Measurements from ENCODE around the gene TPGS2.
"Not testable (repeated sequence)": the region's sequence is repeated elsewhere in the genome, so short reads cannot be mapped to it uniquely, and the experiment has no call there.

DNA sequence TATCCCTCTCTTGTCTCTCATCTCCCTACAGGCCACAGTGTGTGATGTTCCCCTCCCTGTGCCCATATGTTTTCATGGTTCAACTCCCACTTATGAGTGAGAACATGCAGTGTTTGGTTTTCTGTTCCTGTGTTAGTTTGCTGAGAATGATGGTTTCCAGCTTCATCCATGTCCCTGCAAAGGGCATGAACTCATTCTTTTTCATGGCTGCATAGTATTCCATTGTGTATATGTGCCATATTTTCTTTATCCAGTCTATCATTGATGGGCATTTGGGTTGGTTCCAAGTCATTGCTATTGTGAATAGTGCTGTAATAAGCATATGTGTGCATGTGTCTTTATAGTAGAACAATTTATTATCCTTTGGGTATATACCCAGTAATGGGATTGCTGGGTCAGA lies 45.0 kb upstream of the TPGS2 start:
- not testable (repeated sequence) for TF ChIP-seq ZFP3 (CRISPR knock-in tag; IDR thresholded peaks at IDR 0.05); ZFP30 (CRISPR knock-in tag; IDR thresholded peaks at IDR 0.05); ESRRG (CRISPR knock-in tag; IDR thresholded peaks at IDR 0.05); ZC3H10 (CRISPR knock-in tag; IDR thresholded peaks at IDR 0.05); ISL1 (CRISPR knock-in tag; IDR thresholded peaks at IDR 0.05); BACH2 (CRISPR knock-in tag; IDR thresholded peaks at IDR 0.05; ENCODE audit: borderline replicate concordance); OSR1 (CRISPR knock-in tag; IDR thresholded peaks at IDR 0.05); ZNF70 (CRISPR knock-in tag; IDR thresholded peaks at IDR 0.05)
- TF ChIP-seq, protein P1, sequence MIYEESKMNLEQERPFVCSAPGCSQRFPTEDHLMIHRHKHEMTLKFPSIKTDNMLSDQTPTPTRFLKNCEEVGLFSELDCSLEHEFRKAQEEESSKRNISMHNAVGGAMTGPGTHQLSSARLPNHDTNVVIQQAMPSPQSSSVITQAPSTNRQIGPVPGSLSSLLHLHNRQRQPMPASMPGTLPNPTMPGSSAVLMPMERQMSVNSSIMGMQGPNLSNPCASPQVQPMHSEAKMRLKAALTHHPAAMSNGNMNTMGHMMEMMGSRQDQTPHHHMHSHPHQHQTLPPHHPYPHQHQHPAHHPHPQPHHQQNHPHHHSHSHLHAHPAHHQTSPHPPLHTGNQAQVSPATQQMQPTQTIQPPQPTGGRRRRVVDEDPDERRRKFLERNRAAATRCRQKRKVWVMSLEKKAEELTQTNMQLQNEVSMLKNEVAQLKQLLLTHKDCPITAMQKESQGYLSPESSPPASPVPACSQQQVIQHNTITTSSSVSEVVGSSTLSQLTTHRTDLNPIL (CRISPR knock-in tag; IDR thresholded peaks at IDR 0.05; ENCODE audit: low read depth): not testable (repeated sequence)
- TF ChIP-seq, protein P2, sequence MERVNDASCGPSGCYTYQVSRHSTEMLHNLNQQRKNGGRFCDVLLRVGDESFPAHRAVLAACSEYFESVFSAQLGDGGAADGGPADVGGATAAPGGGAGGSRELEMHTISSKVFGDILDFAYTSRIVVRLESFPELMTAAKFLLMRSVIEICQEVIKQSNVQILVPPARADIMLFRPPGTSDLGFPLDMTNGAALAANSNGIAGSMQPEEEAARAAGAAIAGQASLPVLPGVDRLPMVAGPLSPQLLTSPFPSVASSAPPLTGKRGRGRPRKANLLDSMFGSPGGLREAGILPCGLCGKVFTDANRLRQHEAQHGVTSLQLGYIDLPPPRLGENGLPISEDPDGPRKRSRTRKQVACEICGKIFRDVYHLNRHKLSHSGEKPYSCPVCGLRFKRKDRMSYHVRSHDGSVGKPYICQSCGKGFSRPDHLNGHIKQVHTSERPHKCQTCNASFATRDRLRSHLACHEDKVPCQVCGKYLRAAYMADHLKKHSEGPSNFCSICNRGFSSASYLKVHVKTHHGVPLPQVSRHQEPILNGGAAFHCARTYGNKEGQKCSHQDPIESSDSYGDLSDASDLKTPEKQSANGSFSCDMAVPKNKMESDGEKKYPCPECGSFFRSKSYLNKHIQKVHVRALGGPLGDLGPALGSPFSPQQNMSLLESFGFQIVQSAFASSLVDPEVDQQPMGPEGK (CRISPR knock-in tag; IDR thresholded peaks at IDR 0.05; ENCODE audit: borderline replicate concordance): not testable (repeated sequence)
- TF ChIP-seq, protein P3, sequence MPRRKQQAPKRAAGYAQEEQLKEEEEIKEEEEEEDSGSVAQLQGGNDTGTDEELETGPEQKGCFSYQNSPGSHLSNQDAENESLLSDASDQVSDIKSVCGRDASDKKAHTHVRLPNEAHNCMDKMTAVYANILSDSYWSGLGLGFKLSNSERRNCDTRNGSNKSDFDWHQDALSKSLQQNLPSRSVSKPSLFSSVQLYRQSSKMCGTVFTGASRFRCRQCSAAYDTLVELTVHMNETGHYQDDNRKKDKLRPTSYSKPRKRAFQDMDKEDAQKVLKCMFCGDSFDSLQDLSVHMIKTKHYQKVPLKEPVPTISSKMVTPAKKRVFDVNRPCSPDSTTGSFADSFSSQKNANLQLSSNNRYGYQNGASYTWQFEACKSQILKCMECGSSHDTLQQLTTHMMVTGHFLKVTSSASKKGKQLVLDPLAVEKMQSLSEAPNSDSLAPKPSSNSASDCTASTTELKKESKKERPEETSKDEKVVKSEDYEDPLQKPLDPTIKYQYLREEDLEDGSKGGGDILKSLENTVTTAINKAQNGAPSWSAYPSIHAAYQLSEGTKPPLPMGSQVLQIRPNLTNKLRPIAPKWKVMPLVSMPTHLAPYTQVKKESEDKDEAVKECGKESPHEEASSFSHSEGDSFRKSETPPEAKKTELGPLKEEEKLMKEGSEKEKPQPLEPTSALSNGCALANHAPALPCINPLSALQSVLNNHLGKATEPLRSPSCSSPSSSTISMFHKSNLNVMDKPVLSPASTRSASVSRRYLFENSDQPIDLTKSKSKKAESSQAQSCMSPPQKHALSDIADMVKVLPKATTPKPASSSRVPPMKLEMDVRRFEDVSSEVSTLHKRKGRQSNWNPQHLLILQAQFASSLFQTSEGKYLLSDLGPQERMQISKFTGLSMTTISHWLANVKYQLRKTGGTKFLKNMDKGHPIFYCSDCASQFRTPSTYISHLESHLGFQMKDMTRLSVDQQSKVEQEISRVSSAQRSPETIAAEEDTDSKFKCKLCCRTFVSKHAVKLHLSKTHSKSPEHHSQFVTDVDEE (CRISPR knock-in tag; IDR thresholded peaks at IDR 0.05): not testable (repeated sequence)

All from SK-N-SH treated with all-trans-retinoic acid at 6 μM for 48 hours (cell line).